Type B pancreatic cell (in vitro differentiated cells): Measurements from ENCODE around the gene TEAD1. TPM values are rescaled to one million over a fixed set of nuclear protein-coding genes. Genes with fewer than 3 reads are reported as not detected.

Source experiments
- DNase-seq: peaks from one replicate; pipeline ENCODE4 v3.0.0; 2021; ENCODE audit warnings: mixed read lengths; ENCODE audit not compliant: unreplicated experiment; ENCODE audit errors: extremely low spot score
- H3K27ac Mint-ChIP-seq: 2 replicates; pipeline ENCODE4 v1.8.0; 2021; ENCODE audit warnings: mild to moderate bottlenecking, mixed read lengths
- H3K27me3 Mint-ChIP-seq: 2 replicates; pipeline ENCODE4 v1.8.0; 2021; ENCODE audit warnings: mixed read lengths
- H3K36me3 Mint-ChIP-seq: 2 replicates; pipeline ENCODE4 v1.8.0; 2021; ENCODE audit warnings: mixed read lengths
- H3K4me1 Mint-ChIP-seq: one replicate; pipeline ENCODE4 v1.8.0; 2021; ENCODE audit warnings: mixed read lengths; ENCODE audit not compliant: unreplicated experiment
- H3K4me3 Mint-ChIP-seq: 2 replicates; pipeline ENCODE4 v1.8.0; 2021; ENCODE audit warnings: mild to moderate bottlenecking, mixed read lengths
- H3K9me3 Mint-ChIP-seq: 2 replicates; pipeline ENCODE4 v1.8.0; 2021; ENCODE audit warnings: mixed read lengths
- CTCF ChIP-seq: fragments of 200-600 bp; sonication (generic); conservative IDR thresholded peaks from 2 replicates; pipeline ENCODE4 v1.5.0; 2021; ENCODE audit warnings: antibody characterized with exemption, mild to moderate bottlenecking
- total RNA-seq: library from RNA; stranded (reverse); gene quantifications from 2 replicates; pipeline ENCODE4 v1.2.1, GENCODE V29; 2021; ENCODE audit warnings: low replicate concordance

The TEAD1 gene
- total RNA-seq, 1 donor from 2014 or later = 91.8 TPM

- peaks cover 42% of the 10 kb centered on the region for H3K36me3 Mint-ChIP-seq
- H3K27ac Mint-ChIP-seq = peak overlapping the region; percentile 17
- TF ChIP-seq CTCF = no peak
- H3K4me3 Mint-ChIP-seq = no peak overlapping the region
- H3K9me3 Mint-ChIP-seq = peaks cover 4% of the 10 kb centered on the region
- H3K4me1 Mint-ChIP-seq = peaks cover 26% of the 10 kb centered on the region
- no peaks in the 10 kb centered on the region for H3K27me3 Mint-ChIP-seq
- DNase-seq = no peak
Observed at GRCh38 chr11:12783765-12784164, 109.5 kb downstream of the TEAD1 start.

- Mint-ChIP-seq H3K27ac (peak overlapping the region; percentile 17), H3K27me3 (no peaks in the 10 kb centered on the region), H3K9me3 (peaks cover 4% of the 10 kb centered on the region), H3K36me3 (peaks cover 37% of the 10 kb centered on the region), H3K4me1 (peaks cover 26% of the 10 kb centered on the region), H3K4me3 (no peak overlapping the region)
- no peak for DNase-seq
- TF ChIP-seq CTCF = no peak
Observed at GRCh38 chr11:12784445-12784844, 110.2 kb downstream of the TEAD1 start.

DNA sequence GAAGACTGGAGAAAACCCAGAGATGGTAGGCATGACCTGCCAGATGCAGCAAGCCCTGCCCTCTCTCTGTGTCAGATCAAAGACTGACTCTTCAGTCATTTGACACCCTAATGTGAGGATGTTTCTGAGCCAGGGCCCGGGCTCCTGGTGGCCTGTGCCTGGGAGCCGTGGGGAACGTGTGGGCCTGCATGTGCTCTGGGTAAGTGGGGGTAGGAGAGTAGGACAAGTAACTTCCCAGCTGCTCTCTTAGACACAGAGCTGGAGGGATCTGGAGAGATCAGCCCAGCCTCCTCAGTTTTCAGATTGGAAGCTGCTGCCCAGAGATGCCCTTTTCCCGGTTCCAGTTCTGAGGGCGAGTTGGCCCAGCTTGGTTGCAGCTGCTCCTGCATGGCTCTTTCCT, 110.8 kb downstream of the TEAD1 start:
- peaks cover 31% of the 10 kb centered on the region for H3K36me3 Mint-ChIP-seq
- H3K27ac Mint-ChIP-seq = no peak overlapping the region
- peaks cover 26% of the 10 kb centered on the region for H3K4me1 Mint-ChIP-seq
- H3K4me3 Mint-ChIP-seq = no peak overlapping the region
- H3K9me3 Mint-ChIP-seq = no peaks in the 10 kb centered on the region
- no peak for DNase-seq
- H3K27me3 Mint-ChIP-seq = no peaks in the 10 kb centered on the region
- TF ChIP-seq CTCF = no peak

DNA sequence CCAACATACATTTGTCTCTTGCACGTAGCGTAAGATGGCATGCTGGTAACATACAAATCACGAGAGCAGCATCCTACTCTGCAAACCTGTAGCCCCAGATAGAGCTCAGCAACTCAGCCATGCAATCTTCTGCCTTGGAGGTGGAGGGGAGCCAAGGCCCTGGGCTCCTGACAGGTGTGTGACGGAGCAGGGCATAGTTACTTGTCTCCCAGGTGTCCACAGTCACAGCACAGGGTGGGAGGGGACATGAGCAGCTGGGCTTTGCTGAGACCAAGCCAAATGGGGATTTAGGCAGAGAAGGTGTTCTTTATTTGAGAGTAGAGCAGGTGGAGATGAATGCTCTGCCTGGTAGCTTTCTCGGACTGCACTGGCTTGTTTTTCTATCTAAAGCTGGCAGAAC, 111.7 kb downstream of the TEAD1 start:
- Mint-ChIP-seq H3K27me3 (no peaks in the 10 kb centered on the region), H3K4me3 (no peak overlapping the region), H3K36me3 (peaks cover 31% of the 10 kb centered on the region), H3K4me1 (peaks cover 29% of the 10 kb centered on the region), H3K9me3 (no peaks in the 10 kb centered on the region), H3K27ac (no peak overlapping the region)
- TF ChIP-seq CTCF = no peak
- no peak for DNase-seq

GRCh38 chr11:12786450-12786849, 112.2 kb downstream of the TEAD1 start:
- no peak for TF ChIP-seq CTCF
- no peaks in the 10 kb centered on the region for H3K9me3 Mint-ChIP-seq
- H3K4me3 Mint-ChIP-seq = no peak overlapping the region
- no peak overlapping the region for H3K27ac Mint-ChIP-seq
- H3K4me1 Mint-ChIP-seq = peaks cover 35% of the 10 kb centered on the region
- DNase-seq = no peak
- H3K36me3 Mint-ChIP-seq = peaks cover 30% of the 10 kb centered on the region
- no peaks in the 10 kb centered on the region for H3K27me3 Mint-ChIP-seq

DNA sequence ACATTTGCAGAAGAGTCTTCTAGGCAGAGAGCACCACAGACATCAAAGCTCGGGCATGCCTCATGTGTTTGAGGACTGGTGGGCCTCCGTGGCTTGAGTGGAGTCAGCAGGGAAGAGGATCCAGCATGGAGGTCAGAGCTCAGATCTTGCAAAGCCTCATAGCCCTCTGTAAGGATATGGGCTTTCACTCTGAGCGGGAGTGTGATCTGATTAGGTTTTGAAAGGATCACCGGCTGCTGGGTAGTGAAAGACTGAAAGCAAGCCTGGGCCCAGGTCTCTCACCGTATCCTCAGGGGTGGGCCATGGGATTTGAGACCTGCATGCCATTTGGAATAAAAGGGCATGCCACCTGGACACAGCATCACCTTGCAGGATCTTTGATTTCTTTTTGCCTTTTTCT, 112.7 kb downstream of the TEAD1 start:
- Mint-ChIP-seq H3K27me3 (no peaks in the 10 kb centered on the region), H3K4me1 (peaks cover 36% of the 10 kb centered on the region), H3K4me3 (no peak overlapping the region), H3K27ac (no peak overlapping the region), H3K9me3 (no peaks in the 10 kb centered on the region), H3K36me3 (peaks cover 30% of the 10 kb centered on the region)
- TF ChIP-seq CTCF = no peak
- no peak for DNase-seq
